GM12864 (cell line): ENCODE measurements around the gene GALNT3.

Source experiments
- DNase-seq: peaks from one replicate; pipeline ENCODE4 v3.0.0-alpha.2; 2011; ENCODE audit warnings: low read depth
- H3K4me3 ChIP-seq: 2 replicates; pipeline ENCODE4 v1.5.1; 2011; ENCODE audit warnings: mild to moderate bottlenecking, low read depth, low read length, control low read depth
- TF ChIP-seq, protein P1 (sequence below): IDR thresholded peaks from 2 replicates; pipeline ENCODE4 v1.5.1; 2011; ENCODE audit warnings: low read depth, mild to moderate bottlenecking, moderate library complexity, low read length, control low read depth, inconsistent platforms; ENCODE audit errors: missing control alignments

Gene GALNT3

DNA sequence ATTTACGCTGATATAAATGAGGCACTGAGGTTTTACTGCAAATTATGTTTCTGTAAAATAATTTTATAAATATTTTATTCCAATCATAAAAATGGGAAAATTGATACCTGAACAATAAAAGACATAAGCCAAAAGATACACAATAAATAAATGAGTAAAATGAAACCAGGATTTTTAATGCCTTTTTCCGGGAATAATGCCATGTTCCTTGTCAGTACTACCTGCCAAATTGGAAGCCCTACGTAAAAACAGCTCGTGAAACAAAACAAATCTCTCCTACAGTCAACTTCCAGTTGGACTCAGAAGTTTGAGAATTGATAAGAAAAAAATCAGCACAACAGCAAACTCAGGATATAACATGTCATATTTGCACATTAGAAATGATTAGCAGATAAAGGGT is 18.0 kb downstream of the GALNT3 start:
- H3K4me3 ChIP-seq, result no peak overlapping the region
- TF ChIP-seq, protein P1, sequence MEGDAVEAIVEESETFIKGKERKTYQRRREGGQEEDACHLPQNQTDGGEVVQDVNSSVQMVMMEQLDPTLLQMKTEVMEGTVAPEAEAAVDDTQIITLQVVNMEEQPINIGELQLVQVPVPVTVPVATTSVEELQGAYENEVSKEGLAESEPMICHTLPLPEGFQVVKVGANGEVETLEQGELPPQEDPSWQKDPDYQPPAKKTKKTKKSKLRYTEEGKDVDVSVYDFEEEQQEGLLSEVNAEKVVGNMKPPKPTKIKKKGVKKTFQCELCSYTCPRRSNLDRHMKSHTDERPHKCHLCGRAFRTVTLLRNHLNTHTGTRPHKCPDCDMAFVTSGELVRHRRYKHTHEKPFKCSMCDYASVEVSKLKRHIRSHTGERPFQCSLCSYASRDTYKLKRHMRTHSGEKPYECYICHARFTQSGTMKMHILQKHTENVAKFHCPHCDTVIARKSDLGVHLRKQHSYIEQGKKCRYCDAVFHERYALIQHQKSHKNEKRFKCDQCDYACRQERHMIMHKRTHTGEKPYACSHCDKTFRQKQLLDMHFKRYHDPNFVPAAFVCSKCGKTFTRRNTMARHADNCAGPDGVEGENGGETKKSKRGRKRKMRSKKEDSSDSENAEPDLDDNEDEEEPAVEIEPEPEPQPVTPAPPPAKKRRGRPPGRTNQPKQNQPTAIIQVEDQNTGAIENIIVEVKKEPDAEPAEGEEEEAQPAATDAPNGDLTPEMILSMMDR, result no peak
- no peak for DNase-seq

DNA sequence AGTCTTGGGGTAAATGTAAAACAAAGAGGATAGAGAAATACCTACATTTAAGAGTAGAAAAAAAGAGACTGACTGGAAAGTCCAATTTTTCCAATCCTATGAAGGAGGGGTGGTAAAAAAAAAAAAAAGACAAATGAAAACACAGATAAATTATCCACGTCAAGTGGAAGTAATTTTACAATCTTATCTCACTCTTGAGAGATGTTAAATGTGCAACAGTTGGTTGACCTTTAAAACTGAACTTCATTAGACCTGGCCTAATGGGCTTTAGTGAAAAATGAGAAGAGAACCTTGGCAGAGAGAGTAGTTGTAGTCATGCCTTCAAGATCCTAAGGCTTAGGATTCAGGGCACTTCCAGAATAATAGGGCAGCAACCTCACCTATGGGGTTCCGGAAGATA is 20.4 kb downstream of the GALNT3 start:
- no peak overlapping the region for H3K4me3 ChIP-seq
- TF ChIP-seq, protein P1, result no peak

DNA sequence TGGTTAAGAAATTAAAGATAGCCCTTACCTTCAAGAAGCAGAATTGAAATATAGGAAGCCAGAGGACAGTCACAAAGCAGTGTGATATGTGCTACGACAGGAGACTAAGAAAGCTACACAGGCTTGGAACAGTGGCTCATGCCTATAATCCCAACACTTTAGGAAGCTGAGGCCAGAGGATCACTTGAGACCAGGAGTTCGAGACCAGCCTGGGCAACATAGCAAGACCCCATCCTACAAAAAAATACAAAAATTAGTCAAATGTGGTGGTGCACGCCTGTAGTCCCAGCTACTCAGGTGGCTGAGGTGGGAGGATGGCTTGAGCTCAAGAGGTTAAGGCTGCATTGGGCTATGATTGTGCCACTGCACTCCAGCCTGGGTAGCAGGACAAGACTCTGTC is 21.9 kb downstream of the GALNT3 start:
- DNase-seq, result no peak
- TF ChIP-seq, protein P1, result no peak
- no peak overlapping the region for H3K4me3 ChIP-seq

More for the DNA sequence above, 20.4 kb downstream of the GALNT3 start:
- no peak for DNase-seq

DNA sequence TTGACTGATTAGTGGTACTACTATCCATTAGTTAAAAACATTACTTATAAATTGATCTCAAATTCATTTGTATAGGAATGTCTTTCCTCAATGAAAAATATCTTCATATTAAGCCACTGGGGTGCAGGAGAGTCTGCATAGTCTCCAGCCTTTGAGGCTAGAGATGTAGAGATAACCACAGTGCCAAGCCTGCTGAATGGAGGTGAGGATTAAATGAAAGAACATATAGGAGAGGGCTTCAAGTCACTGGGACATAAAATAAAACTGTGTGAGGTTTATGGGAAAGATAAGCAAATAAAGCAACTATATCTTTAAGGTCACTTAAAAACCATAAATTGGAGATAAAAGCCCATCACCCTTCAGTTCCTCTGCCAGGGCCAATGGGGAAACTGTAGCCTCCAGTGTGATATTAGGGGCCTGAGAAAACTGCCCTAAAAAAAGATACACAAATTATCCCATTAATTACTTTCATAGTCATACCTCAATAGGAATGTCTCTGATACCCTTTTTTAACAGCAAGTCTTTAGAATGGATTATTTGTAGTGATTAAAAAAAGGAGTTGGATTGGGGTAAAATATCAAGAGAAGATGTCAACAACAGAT is 27.6 kb downstream of the GALNT3 start:
- TF ChIP-seq, protein P1, result no peak

DNA sequence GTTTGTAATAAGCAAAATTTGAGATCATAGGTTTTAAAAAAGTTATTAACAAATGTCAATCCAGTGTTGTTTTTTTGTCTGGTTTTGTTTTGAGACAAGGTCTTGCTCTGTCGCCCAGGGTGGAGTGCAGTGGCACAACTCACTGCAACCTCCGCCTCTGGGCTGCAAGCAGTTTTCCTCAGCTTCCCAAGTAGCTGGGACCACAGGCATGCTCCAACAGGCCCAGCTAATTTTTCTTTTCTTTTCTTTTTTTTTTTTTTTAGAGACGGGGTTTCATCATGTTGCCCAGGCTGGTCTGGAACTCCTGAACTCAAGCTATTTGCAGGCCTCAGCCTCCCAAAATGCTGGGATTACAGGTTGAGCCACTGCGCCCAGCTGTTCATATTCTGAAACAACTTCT is 31.3 kb downstream of the GALNT3 start:
- DNase-seq, result no peak
- H3K4me3 ChIP-seq, result no peak overlapping the region
- TF ChIP-seq, protein P1, result no peak

More for the DNA sequence above, 27.6 kb downstream of the GALNT3 start:
- no peak overlapping the region for H3K4me3 ChIP-seq
- no peak for DNase-seq

DNA sequence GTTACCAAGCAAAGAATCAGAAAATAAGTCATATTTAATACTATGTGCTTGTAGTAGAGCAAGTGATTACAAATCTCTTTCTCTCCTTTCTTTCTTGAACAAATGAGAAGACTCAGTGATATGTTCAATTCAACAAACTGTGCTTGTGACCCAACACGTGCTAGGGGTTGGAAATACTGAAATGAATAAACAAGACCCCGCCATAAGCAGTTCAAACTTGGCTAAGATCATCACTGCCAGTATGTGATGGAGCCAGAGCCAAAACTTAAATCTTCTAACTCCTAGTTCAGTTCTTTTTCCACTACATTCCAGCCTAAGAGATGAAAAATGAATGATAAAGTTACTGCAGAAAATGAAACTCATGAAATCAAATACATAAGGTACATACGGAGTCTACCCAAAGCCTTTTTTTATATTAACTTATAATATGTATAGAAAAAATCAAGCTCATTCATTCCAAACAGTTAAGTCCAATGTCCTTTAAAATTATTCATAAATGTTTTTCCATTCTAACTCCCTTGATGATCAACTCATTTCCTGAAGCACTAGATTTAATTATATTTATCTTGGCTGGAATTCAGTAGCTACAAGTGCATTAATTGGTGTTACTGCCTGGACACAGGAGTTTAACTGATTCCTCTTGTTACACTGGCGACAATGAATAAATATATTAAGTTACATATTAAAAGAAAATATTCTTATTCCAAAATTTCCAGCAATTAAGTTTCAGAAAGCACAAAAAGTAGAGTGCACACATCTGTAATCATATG is 36.0 kb downstream of the GALNT3 start:
- TF ChIP-seq, protein P1, result no peak
- no peak overlapping the region for H3K4me3 ChIP-seq
- DNase-seq, result no peak
